SK-N-MC (cell line): ENCODE measurements around the gene FSTL1.

Experiments used
- DNase-seq: peaks from one replicate; pipeline ENCODE4 v3.0.0-alpha.2; 2011; ENCODE audit warnings: low read depth, low spot score
- H3K27ac ChIP-seq: fragments of 200-600 bp; sonication (generic); 2 replicates; pipeline ENCODE4 v1.5.1; 2016; ENCODE audit warnings: mixed run types
- H3K36me3 ChIP-seq: fragments of 200-600 bp; sonication (generic); 2 replicates; pipeline ENCODE4 v1.6.1; 2017; ENCODE audit warnings: antibody characterized with exemption, low read length, mixed read lengths; ENCODE audit not compliant: insufficient read depth
- H3K4me3 ChIP-seq: fragments of 200-600 bp; sonication (generic); 2 replicates; pipeline ENCODE4 v1.5.1; 2016
- H3K9ac ChIP-seq: fragments of 200-600 bp; sonication (generic); 2 replicates; pipeline ENCODE4 v1.8.0; 2017; ENCODE audit warnings: mixed run types, mixed read lengths; ENCODE audit not compliant: insufficient read length
- H3K9me3 ChIP-seq: fragments of 200-600 bp; sonication (generic); 2 replicates; pipeline ENCODE4 v1.6.1; 2017; ENCODE audit warnings: low read depth, mild to moderate bottlenecking, antibody characterized with exemption, low read length, moderate library complexity, mixed read lengths
- EZH2 ChIP-seq: fragments of 200-600 bp; sonication (generic); IDR thresholded peaks from one replicate; pipeline ENCODE4 v1.6.1; 2017; ENCODE audit warnings: antibody characterized with exemption
- FOXP2 ChIP-seq: optimal IDR thresholded peaks from 2 replicates; pipeline ENCODE3; 2011; ENCODE audit warnings: mild to moderate bottlenecking, moderate library complexity; ENCODE audit not compliant: insufficient read depth; ENCODE audit errors: extremely low read length, control extremely low read depth
- POLR2AphosphoS5 ChIP-seq: IDR thresholded peaks from 2 replicates; pipeline ENCODE4 v1.6.1; 2012; ENCODE audit warnings: mild to moderate bottlenecking, low read depth, low read length, borderline replicate concordance

Gene FSTL1

DNA sequence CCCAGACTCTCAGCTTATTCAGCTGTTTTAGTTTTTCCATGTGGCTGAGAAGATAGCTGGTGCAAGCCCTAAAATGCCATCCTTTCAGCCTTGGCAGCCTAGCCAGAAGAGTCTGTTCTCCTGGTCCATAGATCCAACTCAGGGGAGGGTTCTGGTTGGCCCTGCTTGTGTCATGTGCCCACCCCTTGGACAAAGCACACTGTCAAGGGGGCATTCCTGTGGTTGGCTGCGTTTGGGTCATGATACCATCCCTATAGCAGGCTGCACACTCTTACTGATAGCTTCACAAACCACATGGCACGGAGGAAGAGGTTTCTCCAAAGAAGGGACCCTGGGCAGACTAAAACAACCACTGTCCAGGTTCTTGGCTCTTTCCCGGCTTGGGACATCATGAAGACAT lies 8.4 kb upstream of the FSTL1 start:
- H3K9ac ChIP-seq, result no peak overlapping the region
- no peak overlapping the region for H3K27ac ChIP-seq
- DNase-seq, result no peak
- no peak for TF ChIP-seq POLR2AphosphoS5
- no peak for TF ChIP-seq EZH2
- TF ChIP-seq FOXP2, result no peak
- no peaks in the 10 kb centered on the region for H3K36me3 ChIP-seq
- H3K4me3 ChIP-seq, result no peak overlapping the region
- no peaks in the 10 kb centered on the region for H3K9me3 ChIP-seq

- Histone ChIP-seq H3K27ac (no peak overlapping the region), H3K36me3 (no peaks in the 10 kb centered on the region), H3K9me3 (no peaks in the 10 kb centered on the region), H3K4me3 (no peak overlapping the region), H3K9ac (no peak overlapping the region)
- no peak for DNase-seq
- no peak for TF ChIP-seq FOXP2
- TF ChIP-seq EZH2, result no peak
- TF ChIP-seq POLR2AphosphoS5, result no peak
These were observed 7.0 kb upstream of the FSTL1 start for GRCh38 chr3:120457827-120458226.

- no peak overlapping the region for H3K9ac ChIP-seq
- DNase-seq, result no peak
These were observed 3.4 kb upstream of the FSTL1 start for GRCh38 chr3:120454076-120454689.

GRCh38 chr3:120452816-120453215 lies 2.0 kb upstream of the FSTL1 start:
- H3K4me3 ChIP-seq, result no peak overlapping the region
- no peaks in the 10 kb centered on the region for H3K36me3 ChIP-seq
- no peak for DNase-seq
- H3K27ac ChIP-seq, result no peak overlapping the region
- H3K9me3 ChIP-seq, result no peaks in the 10 kb centered on the region
- no peak overlapping the region for H3K9ac ChIP-seq
- TF ChIP-seq EZH2 (no peak), FOXP2 (no peak), POLR2AphosphoS5 (no peak)

More at GRCh38 chr3:120454076-120454689, 3.4 kb upstream of the FSTL1 start:
- Histone ChIP-seq H3K27ac (no peak overlapping the region), H3K4me3 (no peak overlapping the region), H3K9me3 (no peaks in the 10 kb centered on the region), H3K36me3 (no peaks in the 10 kb centered on the region)
- TF ChIP-seq POLR2AphosphoS5, result no peak
- TF ChIP-seq FOXP2, result no peak
- TF ChIP-seq EZH2, result no peak

DNA sequence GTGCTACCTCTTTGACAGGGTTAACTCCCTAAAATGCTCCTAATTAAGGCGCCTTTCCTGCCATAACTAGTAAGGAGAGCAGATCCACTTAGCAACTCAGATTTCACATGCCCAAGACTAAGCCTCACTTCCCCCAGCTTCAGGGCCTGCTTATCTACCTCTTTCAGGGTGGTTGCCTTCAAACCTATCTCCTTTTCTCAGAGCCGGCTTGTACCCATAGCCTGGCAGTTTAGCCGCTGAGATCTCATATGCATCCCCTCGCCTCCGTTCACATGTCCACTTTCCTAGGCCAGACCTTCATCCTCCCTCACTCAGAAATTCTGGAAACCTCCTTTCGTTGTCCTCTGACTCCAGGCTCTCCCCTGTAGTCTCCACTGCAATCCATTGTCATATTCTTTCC lies 1.0 kb upstream of the FSTL1 start:
- no peak overlapping the region for H3K9ac ChIP-seq
- H3K4me3 ChIP-seq, result no peak overlapping the region
- no peaks in the 10 kb centered on the region for H3K36me3 ChIP-seq
- no peak overlapping the region for H3K27ac ChIP-seq
- DNase-seq, result no peak
- no peaks in the 10 kb centered on the region for H3K9me3 ChIP-seq
- TF ChIP-seq EZH2, result no peak
- no peak for TF ChIP-seq FOXP2
- TF ChIP-seq POLR2AphosphoS5, result no peak

DNA sequence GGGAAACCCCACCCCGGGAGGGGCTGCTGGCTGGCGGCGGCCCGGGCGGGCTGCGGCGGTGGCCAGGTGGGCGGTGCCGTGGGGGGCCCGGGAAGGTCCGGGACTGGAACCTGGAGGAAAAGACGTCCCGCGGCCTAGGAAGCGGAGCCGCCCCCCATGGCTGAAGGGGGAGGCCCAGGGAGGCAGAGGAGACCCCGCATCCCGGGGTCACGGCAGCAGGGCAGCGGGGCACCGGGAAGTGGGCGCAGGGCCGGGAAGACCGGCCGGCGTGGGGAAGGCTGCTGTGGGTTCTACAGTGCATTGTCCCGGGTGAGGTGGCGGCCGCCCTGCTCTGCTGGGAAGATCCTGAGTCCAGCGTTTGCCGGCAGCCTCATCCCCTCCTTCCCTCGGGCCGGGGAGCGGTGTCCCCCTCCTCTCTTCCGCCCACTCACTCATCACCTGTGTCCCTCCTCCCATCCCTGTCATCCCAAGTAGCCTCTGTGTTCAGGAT lies 525 bp upstream of the FSTL1 start:
- Histone ChIP-seq H3K9ac (peak overlapping the region; percentile 82), H3K4me3 (peak overlapping the region; percentile 82), H3K27ac (no peak overlapping the region), H3K36me3 (0 out of 2 replicates have a peak, but pooled peaks cover 3% of the 10 kb centered on the region), H3K9me3 (no peaks in the 10 kb centered on the region)
- TF ChIP-seq POLR2AphosphoS5, result no peak
- no peak for TF ChIP-seq FOXP2
- DNase-seq, result no peak

DNA sequence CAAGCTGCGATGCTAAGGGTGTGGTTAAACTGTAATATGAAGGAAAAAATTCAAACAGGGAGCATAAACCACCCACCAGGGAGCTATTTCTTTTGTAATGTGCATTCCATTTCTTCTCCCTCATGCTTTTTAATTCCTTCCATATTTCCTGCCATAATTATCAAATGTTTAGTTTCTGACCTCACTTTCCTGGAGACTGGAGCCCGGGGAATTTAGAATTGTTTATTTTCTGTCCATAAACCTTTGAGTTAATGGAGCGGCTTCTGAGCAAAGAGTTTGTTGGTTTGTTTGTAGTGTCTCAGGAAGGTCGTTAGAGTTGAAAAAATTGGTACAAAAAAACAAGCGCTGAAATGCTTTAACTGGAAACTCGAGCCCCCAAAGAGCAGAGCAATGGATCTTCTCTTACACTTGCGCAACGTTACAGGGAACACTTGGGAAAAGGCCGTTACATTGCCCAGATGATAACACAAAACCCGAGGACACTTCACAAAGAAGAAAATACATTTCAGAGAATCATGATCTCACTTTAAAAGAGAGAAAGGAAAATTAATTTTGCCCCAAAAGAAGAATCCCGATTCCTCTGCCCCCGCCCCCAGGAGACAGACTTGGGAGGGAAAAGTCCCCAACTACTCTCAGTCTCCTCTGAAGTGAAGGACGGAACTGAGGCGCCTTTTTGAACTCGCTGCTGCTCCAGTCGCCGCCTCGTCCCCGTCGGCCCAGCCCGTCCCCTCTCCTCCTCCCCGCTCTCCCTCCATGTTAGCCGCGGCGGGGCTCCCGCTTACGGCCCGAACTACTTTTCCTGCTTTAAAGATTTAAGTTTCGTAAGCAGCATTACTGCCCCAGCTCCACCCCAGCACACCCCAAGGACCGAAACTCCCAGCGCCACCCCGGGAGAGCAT lies 842 bp downstream of the FSTL1 start:
- DNase-seq, result peak; percentile 88
- Histone ChIP-seq H3K27ac (peak overlapping the region; percentile 91), H3K4me3 (peak overlapping the region; percentile 82), H3K36me3 (0 out of 2 replicates have a peak, but pooled peaks cover 7% of the 10 kb centered on the region), H3K9me3 (no peaks in the 10 kb centered on the region), H3K9ac (peak overlapping the region; percentile 82)
- TF ChIP-seq EZH2, result no peak
- TF ChIP-seq FOXP2, result peak; percentile 59
- TF ChIP-seq POLR2AphosphoS5, result peak; percentile 44; the same call in 1 of the 2 replicates

DNA sequence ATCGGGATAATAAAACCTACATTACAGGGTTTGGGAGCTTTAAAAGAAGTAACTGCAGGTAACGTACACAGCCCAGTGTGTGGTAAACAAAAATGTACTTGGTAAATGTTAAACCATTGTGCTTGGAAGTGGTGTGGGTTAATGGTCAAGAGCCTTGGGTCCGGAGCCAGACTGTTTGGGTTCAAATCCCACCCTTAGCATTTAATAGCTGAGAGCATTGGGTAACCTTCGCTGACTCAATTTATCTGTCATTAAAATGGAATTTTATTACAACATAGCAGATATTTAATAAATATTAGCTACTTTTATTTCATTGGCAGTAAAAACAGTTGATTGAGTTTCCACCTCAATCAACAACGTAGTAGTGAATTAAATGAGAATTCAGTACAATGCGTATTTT lies 1.5 kb downstream of the FSTL1 start:
- Histone ChIP-seq H3K9me3 (no peaks in the 10 kb centered on the region), H3K9ac (peak overlapping the region; percentile 4), H3K36me3 (0 out of 2 replicates have a peak, but pooled peaks cover 7% of the 10 kb centered on the region), H3K27ac (peak overlapping the region; percentile 91), H3K4me3 (peak overlapping the region; percentile 82)
- DNase-seq, result no peak
- no peak for TF ChIP-seq EZH2
- no peak for TF ChIP-seq POLR2AphosphoS5
- no peak for TF ChIP-seq FOXP2
